Skeletal muscle tissue (tissue), 4 donors: ENCODE data around the gene RIPK4. TPM values are rescaled to one million over a fixed set of nuclear protein-coding genes. Genes with fewer than 3 reads are reported as not detected.

Source experiments
- H3K27ac ChIP-seq: one replicate; pipeline ENCODE4 v1.7.0; 2013; ENCODE audit warnings: mild to moderate bottlenecking, low read depth, low read length, inconsistent platforms
- H3K27me3 ChIP-seq, 3 donors: one replicate each; pipeline ENCODE4 v1.7.0; 2013; ENCODE audit warnings: low read length in 3 of 3; ENCODE audit not compliant: control insufficient read depth in 3 of 3, insufficient read depth in 3 of 3
- H3K36me3 ChIP-seq, 3 donors: one replicate each; pipeline ENCODE4 v1.7.0; 2013; ENCODE audit warnings: low read length in 3 of 3; ENCODE audit not compliant: control insufficient read depth in 3 of 3, insufficient read depth in 3 of 3
- H3K4me1 ChIP-seq, 3 donors: one replicate each; pipeline ENCODE4 v1.7.0; 2013; ENCODE audit warnings: low read length in 3 of 3, mild to moderate bottlenecking in 3 of 3; ENCODE audit not compliant: control insufficient read depth in 3 of 3, insufficient read depth in 3 of 3
- H3K4me3 ChIP-seq, 3 donors: one replicate each; pipeline ENCODE4 v1.7.0; 2013; ENCODE audit warnings: low read length in 3 of 3
- H3K9ac ChIP-seq, 3 donors: one replicate each; pipeline ENCODE4 v1.7.0; 2013; ENCODE audit warnings: low read length in 3 of 3, mild to moderate bottlenecking in 3 of 3, moderate library complexity in 2 of 3, low read depth in 1 of 3
- H3K9me3 ChIP-seq, 3 donors: one replicate each; pipeline ENCODE4 v1.7.0; 2013; ENCODE audit warnings: low read length in 3 of 3; ENCODE audit not compliant: control insufficient read depth in 3 of 3
- total RNA-seq: library from RNA; depleted of rRNA; stranded (reverse); fragments of >200 nt; gene quantifications from one replicate; pipeline ENCODE4 v1.2.3, GENCODE V29; 2014
- donor health status: Osteomylitis.

The RIPK4 gene
- total RNA-seq, 1 donor from 2014 or later, result under 0.01 TPM

DNA sequence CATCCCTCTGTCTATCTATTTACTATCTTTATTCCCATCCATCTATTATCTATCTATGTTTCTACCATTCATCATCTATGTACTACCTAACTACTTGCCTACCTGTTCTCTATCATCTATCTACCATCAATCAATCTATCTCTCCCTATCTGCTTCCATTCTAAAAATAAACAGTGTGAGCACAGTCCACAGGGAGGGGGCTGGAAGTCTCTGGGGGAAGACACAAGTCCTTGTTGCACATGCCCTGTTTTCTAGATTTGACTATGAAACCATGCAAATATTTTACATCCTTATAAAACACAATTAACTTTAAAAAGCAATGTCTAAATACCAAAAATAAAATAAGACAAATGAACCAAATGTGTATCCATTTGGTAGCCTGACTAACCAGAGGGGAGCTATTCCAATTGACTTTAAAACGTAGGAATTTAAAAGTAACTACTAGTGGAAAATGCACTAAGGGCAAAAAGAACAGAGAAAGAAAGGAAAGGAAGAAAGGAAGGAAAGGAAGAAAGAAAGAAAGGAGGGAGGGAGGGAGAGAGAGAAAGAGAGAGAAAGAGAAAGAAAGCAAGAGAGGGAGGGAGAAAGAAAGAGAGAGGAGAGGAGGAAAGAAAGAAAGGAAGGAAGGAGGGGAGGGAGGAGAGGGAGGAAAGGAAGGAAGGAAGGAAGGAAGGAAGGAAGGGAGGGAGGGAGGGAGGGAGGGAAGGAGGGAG lies 13.6 kb upstream of the RIPK4 start:
- no peaks in the 10 kb centered on the region for H3K9me3 ChIP-seq
- H3K27ac ChIP-seq, result no peak overlapping the region
- H3K9ac ChIP-seq, result no peak overlapping the region
- peaks cover 39 to 43% (median 43%) of the 10 kb centered on the region in 3 donors for H3K27me3 ChIP-seq
- H3K4me1 ChIP-seq, result peaks cover 0 to 2% (median 0%) of the 10 kb centered on the region in 3 donors
- no peaks in the 10 kb centered on the region for H3K36me3 ChIP-seq
- H3K4me3 ChIP-seq, result no peak overlapping the region

DNA sequence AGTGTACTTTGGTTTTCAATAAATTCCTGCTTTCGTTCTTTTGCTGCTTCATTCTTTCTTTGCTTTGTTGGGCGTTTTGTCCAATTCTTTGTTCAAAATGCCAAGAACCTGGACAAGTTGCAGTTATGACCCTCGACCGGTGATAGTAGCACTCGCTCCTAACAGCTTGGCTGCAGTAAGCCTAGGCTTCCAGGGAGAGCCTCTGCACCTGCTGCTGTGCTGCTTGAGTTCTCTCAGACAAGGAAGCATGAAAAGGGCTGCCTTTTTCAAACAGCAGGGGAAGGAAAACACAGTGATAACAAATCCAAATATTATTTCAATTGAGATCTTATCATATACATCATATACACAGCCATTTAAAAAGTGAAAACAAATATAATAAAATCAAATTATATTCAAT lies 12.8 kb upstream of the RIPK4 start:
- H3K9me3 ChIP-seq, result no peaks in the 10 kb centered on the region
- H3K36me3 ChIP-seq, result no peaks in the 10 kb centered on the region
- H3K4me3 ChIP-seq, result no peak overlapping the region
- H3K4me1 ChIP-seq, result peaks cover 0 to 2% (median 0%) of the 10 kb centered on the region in 3 donors
- H3K27ac ChIP-seq, result no peak overlapping the region
- H3K27me3 ChIP-seq, result peaks cover 44 to 45% (median 45%) of the 10 kb centered on the region in 3 donors
- no peak overlapping the region for H3K9ac ChIP-seq

DNA sequence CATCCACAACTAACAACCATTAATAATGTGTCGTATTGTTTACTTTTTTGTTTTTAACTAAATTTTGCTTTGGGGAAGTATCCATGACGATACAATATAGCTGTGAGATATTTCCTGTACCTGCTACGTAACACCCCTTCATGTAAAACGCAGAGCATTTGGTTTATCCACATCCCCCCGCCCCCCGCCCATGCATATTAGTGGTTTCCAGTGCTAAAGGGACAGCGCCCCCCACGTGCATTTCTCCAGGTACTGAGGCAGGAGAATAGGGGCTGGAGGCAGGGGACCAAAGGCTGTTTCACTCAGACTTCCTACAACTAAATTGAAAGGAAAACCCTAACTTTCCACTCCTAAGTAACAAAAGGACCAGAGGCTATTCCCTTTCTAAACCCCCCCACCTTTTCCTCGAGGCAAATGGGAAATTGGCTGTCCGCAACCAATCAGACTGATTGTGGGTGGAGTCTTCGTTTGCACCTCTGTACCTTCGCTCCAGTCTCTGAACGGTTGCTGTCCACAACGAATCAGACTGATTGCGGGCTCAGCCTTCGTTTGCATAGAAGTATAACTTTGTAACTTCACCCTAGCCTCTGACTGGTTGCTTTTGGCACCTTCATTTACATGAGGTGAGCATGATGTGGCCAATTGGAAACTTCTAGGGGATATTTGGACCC lies 12.2 kb upstream of the RIPK4 start:
- Histone ChIP-seq H3K27ac (no peak overlapping the region), H3K36me3 (no peaks in the 10 kb centered on the region), H3K9me3 (no peaks in the 10 kb centered on the region), H3K4me3 (no peak overlapping the region), H3K4me1 (peaks cover 0 to 2% (median 0%) of the 10 kb centered on the region in 3 donors), H3K9ac (no peak overlapping the region), H3K27me3 (peaks cover 41 to 45% (median 42%) of the 10 kb centered on the region in 3 donors)

DNA sequence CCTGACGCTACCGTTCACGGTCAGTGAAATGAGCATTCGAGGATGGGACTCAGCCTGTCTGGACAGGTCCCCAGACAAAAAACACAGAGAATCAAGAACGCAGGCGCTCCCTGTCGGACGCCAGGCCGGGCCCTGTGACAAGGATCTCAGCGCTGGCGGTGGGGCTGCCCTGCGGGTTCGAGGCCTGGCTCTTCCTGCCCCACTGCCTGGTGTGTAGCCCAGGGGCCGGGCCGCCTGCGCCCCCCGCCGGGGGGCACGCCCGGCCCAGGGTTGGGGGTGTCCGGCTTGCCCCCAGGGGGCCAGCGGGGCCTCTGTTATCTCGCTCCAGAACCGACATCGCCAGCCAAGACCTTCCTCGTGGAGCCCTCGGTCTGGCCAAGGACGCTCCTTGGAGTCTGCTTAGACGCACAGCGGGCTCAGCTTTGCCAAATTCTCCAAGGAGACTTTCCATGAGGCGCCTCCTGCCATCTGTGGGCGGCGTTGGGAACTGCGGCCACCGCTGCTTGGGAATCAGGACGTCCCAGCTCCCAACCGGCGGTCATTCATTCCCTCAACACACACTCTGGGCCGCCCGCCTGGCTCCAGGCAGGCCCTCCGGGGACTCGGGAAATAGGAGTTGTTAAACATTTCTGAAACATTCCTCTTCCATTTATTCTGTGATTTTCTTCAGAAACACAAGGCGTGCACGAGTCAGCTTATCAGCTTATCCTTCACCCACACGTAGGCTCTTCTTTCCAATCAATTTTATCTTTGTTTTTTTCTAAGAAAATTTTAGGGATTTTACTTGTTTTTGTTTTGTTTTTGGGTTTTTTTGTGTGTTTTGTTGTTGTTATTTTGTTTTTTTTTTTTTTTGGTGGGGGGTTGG lies 11.3 kb upstream of the RIPK4 start:
- Histone ChIP-seq H3K36me3 (no peaks in the 10 kb centered on the region), H3K27ac (no peak overlapping the region), H3K9me3 (no peaks in the 10 kb centered on the region), H3K4me3 (no peak overlapping the region), H3K4me1 (peaks cover 0 to 2% (median 0%) of the 10 kb centered on the region in 3 donors), H3K27me3 (peaks cover 36 to 40% (median 37%) of the 10 kb centered on the region in 3 donors), H3K9ac (no peak overlapping the region)

DNA sequence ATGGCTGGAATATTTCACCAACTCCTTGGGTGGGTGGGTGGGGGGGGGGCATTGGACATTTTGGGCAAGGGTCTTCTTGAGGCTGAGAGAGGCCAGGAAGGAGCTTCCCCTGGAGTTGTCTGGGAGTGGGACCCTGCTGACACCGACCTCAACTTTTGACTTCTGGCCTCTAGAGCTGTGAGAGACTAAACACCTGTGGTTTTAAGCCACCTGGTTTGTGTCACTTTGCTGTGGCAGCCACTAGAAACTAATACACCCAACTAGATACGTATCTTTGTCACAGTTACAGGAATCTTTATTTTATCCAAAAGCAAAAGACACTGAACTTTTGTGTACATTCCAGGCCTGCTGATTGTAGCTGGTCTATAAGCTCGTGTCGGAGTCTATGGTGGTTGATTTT lies 9.9 kb upstream of the RIPK4 start:
- H3K27ac ChIP-seq, result no peak overlapping the region
- peaks cover 0 to 2% (median 0%) of the 10 kb centered on the region in 3 donors for H3K4me1 ChIP-seq
- H3K9ac ChIP-seq, result no peak overlapping the region
- peaks cover 34 to 52% (median 41%) of the 10 kb centered on the region in 3 donors for H3K27me3 ChIP-seq
- no peaks in the 10 kb centered on the region for H3K9me3 ChIP-seq
- no peak overlapping the region for H3K4me3 ChIP-seq
- no peaks in the 10 kb centered on the region for H3K36me3 ChIP-seq

DNA sequence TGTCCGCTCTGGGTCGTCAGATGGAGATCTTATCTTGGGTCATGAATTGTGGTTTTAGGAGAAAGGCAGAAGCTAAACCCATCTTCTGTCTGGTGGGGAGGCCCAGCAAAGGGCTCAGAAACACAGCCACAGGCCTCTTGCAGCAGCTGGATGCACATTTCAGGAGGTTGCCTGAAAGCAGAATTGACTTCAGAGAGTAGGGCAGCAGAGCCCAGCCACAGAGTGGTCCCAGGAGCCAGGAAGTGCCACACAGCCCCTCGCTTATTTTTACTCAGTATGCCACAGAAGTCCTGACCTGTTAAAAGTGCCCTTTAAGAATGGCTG lies 8.3 kb upstream of the RIPK4 start:
- no peaks in the 10 kb centered on the region for H3K9me3 ChIP-seq
- H3K36me3 ChIP-seq, result no peaks in the 10 kb centered on the region
- peaks cover 40 to 58% (median 44%) of the 10 kb centered on the region in 3 donors for H3K27me3 ChIP-seq
- H3K4me3 ChIP-seq, result no peak overlapping the region
- H3K4me1 ChIP-seq, result peaks cover 0 to 2% (median 0%) of the 10 kb centered on the region in 3 donors
- H3K9ac ChIP-seq, result no peak overlapping the region
- no peak overlapping the region for H3K27ac ChIP-seq

DNA sequence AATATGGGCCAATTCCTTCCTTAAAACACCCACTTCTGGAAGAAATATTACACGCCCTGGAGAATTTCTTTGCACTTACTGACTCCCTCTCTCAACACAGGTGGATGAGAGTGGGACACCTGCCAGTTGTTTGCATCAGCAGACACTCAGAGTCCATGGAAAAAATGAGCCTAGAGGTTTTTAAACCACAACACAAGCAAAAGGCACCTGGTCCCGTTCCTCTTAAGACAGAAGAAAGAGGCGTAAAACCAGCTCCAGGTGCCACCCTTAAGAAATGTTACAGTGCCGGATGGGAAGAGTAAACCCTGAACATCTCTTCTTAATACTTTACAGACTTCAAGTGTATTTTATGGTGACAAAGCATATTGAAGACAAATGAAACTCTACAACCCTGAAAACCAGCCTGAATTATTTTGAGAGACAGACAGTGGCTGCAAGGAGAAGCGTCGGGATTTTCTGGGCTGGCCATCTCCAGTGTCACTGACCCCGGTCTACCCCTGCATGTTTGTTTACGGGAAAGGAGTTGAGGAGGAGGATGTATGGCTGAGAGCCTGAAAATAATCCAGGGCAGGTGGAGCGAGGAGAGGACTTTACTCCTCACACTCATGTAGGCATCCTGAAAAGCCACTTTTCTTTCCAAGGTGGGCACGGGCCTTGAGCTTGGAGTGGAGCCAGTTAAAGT lies 7.8 kb upstream of the RIPK4 start:
- Histone ChIP-seq H3K27ac (no peak overlapping the region), H3K27me3 (peaks cover 43 to 59% (median 44%) of the 10 kb centered on the region in 3 donors), H3K9me3 (no peaks in the 10 kb centered on the region), H3K36me3 (no peaks in the 10 kb centered on the region), H3K9ac (no peak overlapping the region), H3K4me3 (no peak overlapping the region), H3K4me1 (peaks cover 0 to 2% (median 0%) of the 10 kb centered on the region in 3 donors)

DNA sequence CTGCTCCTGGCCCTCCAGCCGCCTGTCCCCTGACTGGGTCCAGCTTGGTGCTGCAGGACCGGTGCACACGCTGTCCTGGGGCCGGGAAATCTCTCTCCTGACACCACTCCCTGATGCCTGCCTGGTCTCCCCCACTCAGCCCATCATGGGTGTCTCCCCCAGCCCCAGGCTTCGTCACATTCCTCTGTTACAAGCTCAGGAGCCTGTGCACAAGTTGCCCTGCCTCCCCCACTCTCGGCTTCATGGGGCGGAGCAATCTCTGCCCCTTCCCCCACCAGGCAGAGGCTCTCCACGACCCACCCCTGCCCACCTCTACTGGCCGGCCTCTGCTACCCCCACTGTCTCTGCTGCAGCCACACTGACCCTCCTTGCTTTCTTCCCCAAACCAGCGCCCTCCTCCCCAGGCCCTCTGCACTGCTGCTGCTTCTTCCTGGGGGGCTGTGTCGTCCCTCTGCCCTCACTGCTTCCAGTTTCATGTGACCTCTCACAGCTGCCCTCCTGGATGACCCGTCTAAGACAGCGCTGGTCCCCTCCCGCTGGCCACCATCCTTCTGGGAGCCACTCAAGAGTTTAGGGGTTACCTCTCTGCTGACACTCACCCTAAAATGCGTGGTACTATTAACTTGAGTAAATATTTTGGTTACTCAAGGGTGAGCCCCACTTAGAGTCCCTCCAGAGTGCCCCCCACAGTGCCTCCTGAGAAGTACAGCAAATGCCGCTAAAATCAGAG lies 5.7 kb upstream of the RIPK4 start:
- H3K9ac ChIP-seq, result no peak overlapping the region
- no peaks in the 10 kb centered on the region for H3K36me3 ChIP-seq
- no peak overlapping the region for H3K27ac ChIP-seq
- H3K27me3 ChIP-seq, result peaks cover 48 to 70% (median 51%) of the 10 kb centered on the region in 3 donors
- H3K4me3 ChIP-seq, result no peak overlapping the region
- H3K4me1 ChIP-seq, result peaks cover 11 to 13% (median 12%) of the 10 kb centered on the region in 3 donors
- H3K9me3 ChIP-seq, result no peaks in the 10 kb centered on the region

DNA sequence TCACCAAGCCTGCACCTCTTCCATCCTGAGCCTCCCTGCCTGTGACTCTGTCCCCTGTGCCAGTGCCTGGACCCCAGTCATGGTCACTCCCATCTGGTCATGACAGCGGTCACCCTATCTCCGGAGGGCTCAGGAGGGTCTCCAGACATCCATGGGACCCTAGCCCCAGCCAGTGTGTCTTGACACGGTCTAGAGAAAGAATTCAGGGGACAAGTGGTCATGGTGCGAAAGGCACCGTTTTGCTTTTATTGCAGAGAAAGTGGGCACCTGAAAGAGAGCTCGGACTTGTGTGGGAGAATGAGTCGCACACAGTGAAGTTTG lies 4.7 kb upstream of the RIPK4 start:
- H3K36me3 ChIP-seq, result no peaks in the 10 kb centered on the region
- H3K27ac ChIP-seq, result no peak overlapping the region
- no peak overlapping the region for H3K4me3 ChIP-seq
- no peaks in the 10 kb centered on the region for H3K9me3 ChIP-seq
- H3K4me1 ChIP-seq, result peaks cover 11 to 13% (median 12%) of the 10 kb centered on the region in 3 donors
- no peak overlapping the region for H3K9ac ChIP-seq
- peaks cover 49 to 77% (median 60%) of the 10 kb centered on the region in 3 donors for H3K27me3 ChIP-seq
